DMS114 treated with DMSO at 0.1 percent for 48 hours (cell line): ENCODE results near the gene HOXA7.

Source experiments
- DNase-seq: peaks from one replicate; lab custom pipeline; 2025; ENCODE audit not compliant: unreplicated experiment; lab: John Stamatoyannopoulos, UW

The HOXA7 gene

GRCh38 chr7:27159266-27160144 is 3.0 kb upstream of the HOXA7 start:
- no peak for DNase-seq

GRCh38 chr7:27158436-27159265 is 2.2 kb upstream of the HOXA7 start:
- no peak for DNase-seq

GRCh38 chr7:27157702-27158431 is 1.4 kb upstream of the HOXA7 start:
- DNase-seq, result no peak

GRCh38 chr7:27156916-27157701 is 634 bp upstream of the HOXA7 start:
- no peak for DNase-seq

GRCh38 chr7:27155816-27156507 is 513 bp downstream of the HOXA7 start:
- DNase-seq, result no peak

GRCh38 chr7:27154901-27155815 is 1.3 kb downstream of the HOXA7 start:
- DNase-seq, result no peak

- DNase-seq, result no peak
Measured at GRCh38 chr7:27154369-27154768, 2.1 kb downstream of the HOXA7 start.

- no peak for DNase-seq
Measured at GRCh38 chr7:27153526-27153925, 2.9 kb downstream of the HOXA7 start.

GRCh38 chr7:27152816-27153442 is 3.5 kb downstream of the HOXA7 start:
- no peak for DNase-seq

GRCh38 chr7:27151931-27152815 is 4.3 kb downstream of the HOXA7 start, which contains the start of gene HOXA3:
Gene HOXA3 (minus strand): TSS chr7:27152583. CDS start chr7:27110640, 41,943 bp downstream.
- DNase-seq, result no peak

- DNase-seq, result no peak
Measured at GRCh38 chr7:27151341-27151930, 5.0 kb downstream of the HOXA7 start.

- DNase-seq, result peak; percentile 63
Measured at GRCh38 chr7:27150568-27151340, 5.7 kb downstream of the HOXA7 start.

- no peak for DNase-seq
Measured at GRCh38 chr7:27149842-27150567, 6.5 kb downstream of the HOXA7 start.

GRCh38 chr7:27148756-27149641 is 7.5 kb downstream of the HOXA7 start:
- no peak for DNase-seq
